Endodermal cell (in vitro differentiated cells): ENCODE measurements around the gene FAM3D. TPM values are rescaled to one million over a fixed set of nuclear protein-coding genes. Genes with fewer than 3 reads are reported as not detected.
A peak's percentile ranks its signal among the peaks of the same experiment; 100 is the strongest.

Source experiments
- DNase-seq: peaks from one replicate; pipeline ENCODE4 v3.0.0-alpha.2; 2017
- H3K27ac ChIP-seq: 2 replicates; pipeline ENCODE4 v1.5.1; 2013; ENCODE audit warnings: mild to moderate bottlenecking, low read depth, low read length, moderate library complexity
- H3K27me3 ChIP-seq: 2 replicates; pipeline ENCODE4 v1.6.1; 2013; ENCODE audit warnings: mild to moderate bottlenecking, low read length, moderate library complexity; ENCODE audit not compliant: insufficient read depth, control insufficient read depth, poor library complexity, severe bottlenecking
- H3K36me3 ChIP-seq: 2 replicates; pipeline ENCODE4 v1.7.0; 2013; ENCODE audit warnings: mild to moderate bottlenecking, low read length, moderate library complexity; ENCODE audit not compliant: control insufficient read depth, insufficient read depth
- H3K4me1 ChIP-seq: one replicate; pipeline ENCODE4 v1.7.0; 2013; ENCODE audit warnings: low read length; ENCODE audit not compliant: control insufficient read depth, insufficient read depth
- H3K4me3 ChIP-seq: 2 replicates; pipeline ENCODE4 v1.5.1; 2013; ENCODE audit warnings: mild to moderate bottlenecking, low read length, moderate library complexity
- H3K9ac ChIP-seq: 2 replicates; pipeline ENCODE4 v1.6.1; 2013; ENCODE audit warnings: mild to moderate bottlenecking, low read length, moderate library complexity; ENCODE audit not compliant: poor library complexity, severe bottlenecking; ENCODE audit errors: extremely low read depth
- H3K9me3 ChIP-seq: 2 replicates; pipeline ENCODE4 v1.6.1; 2013; ENCODE audit warnings: mild to moderate bottlenecking, low read length, moderate library complexity; ENCODE audit not compliant: control insufficient read depth
- H3K27ac Mint-ChIP-seq: 2 replicates; pipeline ENCODE4 v1.8.0; 2020; ENCODE audit warnings: mixed read lengths
- H3K27me3 Mint-ChIP-seq: 2 replicates; pipeline ENCODE4 v1.8.0; 2021; ENCODE audit warnings: mild to moderate bottlenecking, mixed read lengths; ENCODE audit not compliant: insufficient read depth
- H3K36me3 Mint-ChIP-seq: 2 replicates; pipeline ENCODE4 v1.8.0; 2020; ENCODE audit warnings: low read depth, mixed read lengths
- H3K4me1 Mint-ChIP-seq: 2 replicates; pipeline ENCODE4 v1.8.0; 2020; ENCODE audit warnings: mixed read lengths
- H3K4me3 Mint-ChIP-seq: 2 replicates; pipeline ENCODE4 v1.8.0; 2020; ENCODE audit warnings: mild to moderate bottlenecking, moderate library complexity, mixed read lengths
- H3K9me3 Mint-ChIP-seq: 2 replicates; pipeline ENCODE4 v1.8.0; 2020; ENCODE audit warnings: mild to moderate bottlenecking, mixed read lengths
- WGBS, 2 experiments: methylation state at CpG; one replicate each; pipeline versions ENCODE4 v1.1.5 to v1.1.7; 2013; ENCODE audit warnings: missing lambda C conversion rate in 2 of 2, mixed read lengths in 1 of 2; ENCODE audit not compliant: insufficient coverage in 1 of 2, insufficient read length in 1 of 2; 5-methylcytosine and 5-hydroxymethylcytosine counted together
- total RNA-seq, 2 donors: library from RNA; stranded (reverse); fragmentation: NEBNext Ultra II Directional in 1 of 2; extraction: Animal tissue kit (Norgen Biotek cat#: 25700) in 1 of 2; gene quantifications; 2 replicates in 1 of 2; 3 replicates in 1 of 2; pipeline ENCODE4 v1.2.1, GENCODE V29; 2021
- TF ChIP-seq, protein P1 (sequence below): fragments of 200-600 bp; sonication (generic); conservative IDR thresholded peaks from 2 replicates; pipeline ENCODE4 v1.5.0; 2021; ENCODE audit warnings: antibody characterized with exemption, mild to moderate bottlenecking

Gene FAM3D
- total RNA-seq, 2 donors from 2014 or later, result not detected

- no peak overlapping the region for H3K27ac Mint-ChIP-seq
- 90% methylated on average over 1 of the region's 1 CpG; no CpG with 5 or more reads in 1 of the 2 experiments for WGBS, 2 experiments
- no peak overlapping the region for H3K4me3 Mint-ChIP-seq
- H3K27me3 Mint-ChIP-seq, result peaks cover 5% of the 10 kb centered on the region
- no peak overlapping the region for H3K9ac ChIP-seq
- TF ChIP-seq, protein P1, sequence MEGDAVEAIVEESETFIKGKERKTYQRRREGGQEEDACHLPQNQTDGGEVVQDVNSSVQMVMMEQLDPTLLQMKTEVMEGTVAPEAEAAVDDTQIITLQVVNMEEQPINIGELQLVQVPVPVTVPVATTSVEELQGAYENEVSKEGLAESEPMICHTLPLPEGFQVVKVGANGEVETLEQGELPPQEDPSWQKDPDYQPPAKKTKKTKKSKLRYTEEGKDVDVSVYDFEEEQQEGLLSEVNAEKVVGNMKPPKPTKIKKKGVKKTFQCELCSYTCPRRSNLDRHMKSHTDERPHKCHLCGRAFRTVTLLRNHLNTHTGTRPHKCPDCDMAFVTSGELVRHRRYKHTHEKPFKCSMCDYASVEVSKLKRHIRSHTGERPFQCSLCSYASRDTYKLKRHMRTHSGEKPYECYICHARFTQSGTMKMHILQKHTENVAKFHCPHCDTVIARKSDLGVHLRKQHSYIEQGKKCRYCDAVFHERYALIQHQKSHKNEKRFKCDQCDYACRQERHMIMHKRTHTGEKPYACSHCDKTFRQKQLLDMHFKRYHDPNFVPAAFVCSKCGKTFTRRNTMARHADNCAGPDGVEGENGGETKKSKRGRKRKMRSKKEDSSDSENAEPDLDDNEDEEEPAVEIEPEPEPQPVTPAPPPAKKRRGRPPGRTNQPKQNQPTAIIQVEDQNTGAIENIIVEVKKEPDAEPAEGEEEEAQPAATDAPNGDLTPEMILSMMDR, result no peak
- H3K4me1 Mint-ChIP-seq, result no peaks in the 10 kb centered on the region
- peaks cover 61% of the 10 kb centered on the region for H3K9me3 ChIP-seq
- peaks cover 80% of the 10 kb centered on the region for H3K9me3 Mint-ChIP-seq
- no peaks in the 10 kb centered on the region for H3K4me1 ChIP-seq
- no peak for DNase-seq
- H3K27me3 ChIP-seq, result no peaks in the 10 kb centered on the region
- peaks cover 1% of the 10 kb centered on the region for H3K36me3 Mint-ChIP-seq
- no peak overlapping the region for H3K4me3 ChIP-seq
- H3K36me3 ChIP-seq, result no peaks in the 10 kb centered on the region
- no peak overlapping the region for H3K27ac ChIP-seq
Observed at GRCh38 chr3:58692484-58692883, 25.9 kb upstream of the FAM3D start.

- Histone ChIP-seq H3K4me1 (no peaks in the 10 kb centered on the region), H3K27me3 (no peaks in the 10 kb centered on the region), H3K27ac (no peak overlapping the region), H3K36me3 (no peaks in the 10 kb centered on the region), H3K9ac (no peak overlapping the region), H3K4me3 (peak overlapping the region; percentile 6), H3K9me3 (peaks cover 64% of the 10 kb centered on the region)
- peaks cover 1% of the 10 kb centered on the region for H3K36me3 Mint-ChIP-seq
- no peak overlapping the region for H3K27ac Mint-ChIP-seq
- DNase-seq, result no peak
- peaks cover 85% of the 10 kb centered on the region for H3K9me3 Mint-ChIP-seq
- 52 to 88% methylated on average over 1 of the region's 1 CpG for WGBS, 2 experiments
- H3K27me3 Mint-ChIP-seq, result peaks cover 5% of the 10 kb centered on the region
- H3K4me3 Mint-ChIP-seq, result no peak overlapping the region
- H3K4me1 Mint-ChIP-seq, result no peaks in the 10 kb centered on the region
- TF ChIP-seq, protein P1, result no peak
Observed at GRCh38 chr3:58691997-58692396, 25.4 kb upstream of the FAM3D start.

- Mint-ChIP-seq H3K4me1 (no peaks in the 10 kb centered on the region), H3K9me3 (peaks cover 95% of the 10 kb centered on the region), H3K27me3 (peaks cover 3% of the 10 kb centered on the region), H3K27ac (no peak overlapping the region), H3K4me3 (no peak overlapping the region), H3K36me3 (peaks cover 1% of the 10 kb centered on the region)
- H3K9ac ChIP-seq, result no peak overlapping the region
- TF ChIP-seq, protein P1, result no peak
- no peaks in the 10 kb centered on the region for H3K36me3 ChIP-seq
- 96% methylated on average over 2 of the region's 2 CpGs; no CpG with 5 or more reads in 1 of the 2 experiments for WGBS, 2 experiments
- H3K4me3 ChIP-seq, result no peak overlapping the region
- H3K4me1 ChIP-seq, result no peaks in the 10 kb centered on the region
- H3K27ac ChIP-seq, result no peak overlapping the region
- DNase-seq, result no peak
- H3K27me3 ChIP-seq, result no peaks in the 10 kb centered on the region
- peaks cover 64% of the 10 kb centered on the region for H3K9me3 ChIP-seq
Observed at GRCh38 chr3:58690490-58690889, 23.9 kb upstream of the FAM3D start.
